Right lung (tissue), 10 donors: ENCODE measurements around the gene DYRK2. TPM values are rescaled to one million over a fixed set of nuclear protein-coding genes. Genes with fewer than 3 reads are reported as not detected.

Source experiments
- DNase-seq, 2 donors: peaks; one replicate each; pipeline ENCODE4 v3.0.0-alpha.2; 2013
- long read RNA-seq, 8 donors: transcript quantifications; one replicate each; lab custom pipeline, GENCODE V29; 2026
- polyA plus RNA-seq, 5 donors: library from polyadenylated mRNA; unstranded; fragments of 120-200 nt; gene quantifications; one replicate each; pipeline versions ENCODE4 v1.2.1 to v1.2.3, GENCODE V29; 2013; ENCODE audit warnings: inconsistent platforms in 1 of 5, low replicate concordance in 1 of 5; ENCODE audit not compliant: insufficient read length in 5 of 5, insufficient read depth in 1 of 5

Gene DYRK2
- 10 to 100 TPM; 17.9 to 24.1 (median 22.7) TPM for polyA plus RNA-seq
- long read RNA-seq, donor 1, full-length matches to known transcripts, result 18 of 30 reads
- long read RNA-seq, donor 1, partial matches to known transcripts, result 12 of 30 reads
- long read RNA-seq, donor 1, other reads (novel, unspliced or antisense), result 0 of 30 reads
- long read RNA-seq, donor 2, full-length matches to known transcripts, result 6 of 6 reads
- long read RNA-seq, donor 2, partial matches to known transcripts, result 0 of 6 reads
- long read RNA-seq, donor 2, other reads (novel, unspliced or antisense), result 0 of 6 reads
- long read RNA-seq, donor 3, full-length matches to known transcripts, result 6 of 6 reads
- long read RNA-seq, donor 3, partial matches to known transcripts, result 0 of 6 reads
- long read RNA-seq, donor 3, other reads (novel, unspliced or antisense), result 0 of 6 reads
- long read RNA-seq, donor 4, full-length matches to known transcripts, result 3 of 3 reads
- long read RNA-seq, donor 4, partial matches to known transcripts, result 0 of 3 reads
- long read RNA-seq, donor 4, other reads (novel, unspliced or antisense), result 0 of 3 reads
- long read RNA-seq, donor 5, full-length matches to known transcripts, result 13 of 13 reads
- long read RNA-seq, donor 5, partial matches to known transcripts, result 0 of 13 reads
- long read RNA-seq, donor 5, other reads (novel, unspliced or antisense), result 0 of 13 reads
- long read RNA-seq, donor 6, full-length matches to known transcripts, result 10 of 10 reads
- long read RNA-seq, donor 6, partial matches to known transcripts, result 0 of 10 reads
- long read RNA-seq, donor 6, other reads (novel, unspliced or antisense), result 0 of 10 reads
- long read RNA-seq, donor 7, full-length matches to known transcripts, result 9 of 9 reads
- long read RNA-seq, donor 7, partial matches to known transcripts, result 0 of 9 reads
- long read RNA-seq, donor 7, other reads (novel, unspliced or antisense), result 0 of 9 reads
- long read RNA-seq, donor 8, full-length matches to known transcripts, result 2 of 2 reads
- long read RNA-seq, donor 8, partial matches to known transcripts, result 0 of 2 reads
- long read RNA-seq, donor 8, other reads (novel, unspliced or antisense), result 0 of 2 reads

GRCh38 chr12:67648521-67649260 lies at the start of gene DYRK2:
Gene DYRK2, plus strand, starts transcription at chr12:67648745. Its CDS starts 389 bp downstream, at chr12:67649134.
- peak; percentile 88 to 89 for DNase-seq

DNA sequence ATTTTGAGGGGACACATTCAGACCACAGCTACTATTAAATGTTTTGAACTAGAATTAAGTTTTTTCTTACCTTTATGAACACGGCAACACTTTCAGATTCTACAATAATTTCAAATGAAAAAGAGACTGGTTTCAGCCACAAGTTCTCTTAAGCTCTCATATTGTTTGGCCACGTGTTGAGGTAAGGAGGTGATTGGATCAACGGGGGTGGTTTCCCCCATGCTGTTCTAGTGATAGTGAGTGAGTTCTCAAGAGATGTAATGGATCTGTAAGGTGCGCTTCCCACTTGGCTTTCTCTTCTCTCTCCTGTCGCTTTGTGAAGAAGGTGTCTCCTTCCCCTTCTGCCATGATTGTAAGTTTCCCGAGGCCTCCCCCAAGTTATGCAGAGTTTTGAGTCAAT lies 48.9 kb upstream of the DYRK2 start:
- no peak for DNase-seq

DNA sequence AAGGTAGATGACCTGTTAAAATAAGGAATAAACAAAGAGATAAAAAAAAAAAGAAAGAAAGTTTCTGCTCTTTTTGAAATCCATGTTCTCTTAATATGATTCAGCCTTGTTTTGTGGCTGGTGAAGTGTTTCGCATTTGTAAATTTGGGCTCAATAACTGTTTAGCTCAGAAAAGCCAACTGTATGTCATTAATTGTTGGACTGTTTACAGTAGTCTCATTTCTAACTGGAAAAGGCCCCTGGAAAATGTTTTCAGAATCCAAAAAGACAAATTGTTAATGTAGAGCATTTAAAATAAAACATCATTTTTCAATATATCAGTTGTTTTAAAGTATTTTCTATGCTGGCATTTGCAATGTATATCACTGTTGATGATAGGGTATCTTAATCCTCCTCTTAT lies 47.4 kb upstream of the DYRK2 start:
- DNase-seq, result no peak

GRCh38 chr12:67609226-67609870 lies 39.2 kb upstream of the DYRK2 start:
- no peak for DNase-seq

DNA sequence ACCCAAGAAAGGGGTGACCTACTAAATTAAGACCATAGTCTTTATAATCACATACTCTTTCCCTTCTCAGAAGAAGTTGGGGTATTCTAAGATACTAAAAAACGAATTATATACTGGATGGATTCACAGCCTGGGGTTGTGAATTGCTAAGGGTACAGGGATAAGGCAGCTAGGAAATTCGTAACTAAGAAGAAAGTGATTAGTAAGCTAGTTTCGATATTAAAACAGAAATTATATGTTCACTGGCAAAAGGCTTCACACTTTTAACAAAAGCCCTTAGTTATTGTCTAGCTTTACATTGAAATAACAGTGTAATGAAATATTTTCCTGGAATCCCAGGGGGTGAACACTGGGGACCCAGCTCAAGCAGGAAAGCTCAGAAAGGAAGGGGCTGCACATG lies 35.5 kb upstream of the DYRK2 start:
- DNase-seq, result no peak

DNA sequence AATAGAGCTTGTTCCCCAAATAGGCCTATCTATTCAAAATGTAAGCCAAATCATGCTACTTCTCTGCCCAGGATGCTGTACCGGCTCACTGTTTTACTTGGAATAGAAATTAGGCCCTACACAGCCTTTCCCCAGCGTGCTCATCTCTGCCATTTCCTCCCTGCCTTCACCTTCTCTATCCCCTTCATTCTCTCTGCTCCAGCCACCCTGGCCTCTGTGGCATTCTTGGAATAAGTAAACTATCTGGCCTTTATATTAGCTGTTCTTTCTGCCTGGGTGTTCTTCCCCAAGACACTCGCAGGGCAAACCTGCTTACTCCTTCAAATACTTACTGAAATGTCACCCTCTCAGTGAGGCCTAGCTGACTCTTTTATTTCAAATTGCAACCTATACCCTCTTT lies 30.9 kb upstream of the DYRK2 start:
- DNase-seq, result no peak

DNA sequence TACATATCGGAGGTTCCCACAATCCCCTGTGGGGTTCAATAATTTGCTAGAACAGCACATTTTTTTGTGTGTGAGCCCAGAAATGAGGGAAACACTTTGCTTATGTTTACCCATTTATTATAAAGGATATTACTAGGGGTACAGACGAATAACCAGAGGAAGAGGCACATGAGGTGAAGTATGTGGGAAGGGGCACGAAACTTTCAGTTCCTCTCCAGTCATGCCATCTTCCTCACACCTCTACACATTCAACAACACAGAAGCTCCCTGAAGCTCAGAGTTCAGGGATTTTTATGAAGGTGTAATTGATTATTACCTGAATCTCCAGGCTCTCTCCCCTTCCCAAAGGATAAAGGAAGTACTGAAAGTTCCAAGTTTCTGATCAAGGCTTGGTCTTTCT lies 30.2 kb upstream of the DYRK2 start:
- no peak for DNase-seq

DNA sequence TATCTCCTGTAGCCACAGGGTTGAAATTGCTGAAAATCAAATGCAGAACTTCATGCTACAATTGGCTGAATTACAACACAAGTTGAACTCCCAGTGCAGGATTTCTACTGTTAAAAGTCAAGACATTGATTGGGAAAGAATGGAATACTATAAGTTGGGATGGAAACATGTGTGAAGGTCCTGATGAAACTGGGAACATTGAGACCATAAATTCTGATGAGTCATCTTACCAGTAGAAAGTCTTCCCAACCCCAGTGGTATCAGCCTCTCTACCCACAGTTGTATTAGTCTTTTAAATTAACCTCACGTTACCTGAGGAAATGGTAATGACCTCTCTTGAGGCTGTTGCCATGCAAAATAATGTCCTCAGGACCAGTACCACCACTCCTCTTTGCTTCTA lies 27.4 kb upstream of the DYRK2 start:
- no peak for DNase-seq

DNA sequence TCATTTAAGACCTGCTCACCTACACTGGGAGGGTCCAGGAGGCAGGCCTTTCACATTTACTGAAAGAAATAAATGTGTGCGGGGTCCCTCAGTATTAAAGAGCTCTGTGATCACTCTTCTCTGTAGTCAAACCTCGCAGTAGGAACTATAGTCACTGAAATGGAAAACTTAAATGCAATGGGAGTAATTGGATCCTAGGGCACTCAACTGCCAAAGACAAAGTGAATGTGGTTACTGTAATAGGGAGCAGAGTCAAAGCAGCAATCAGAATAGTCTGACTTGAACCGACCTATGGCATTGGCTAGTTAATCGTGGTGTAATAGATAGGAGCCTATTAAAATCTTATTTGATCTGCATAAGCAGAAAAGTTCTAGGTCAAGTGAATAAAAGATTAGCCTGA lies 26.6 kb upstream of the DYRK2 start:
- no peak for DNase-seq

GRCh38 chr12:67623259-67623658 lies 25.3 kb upstream of the DYRK2 start:
- DNase-seq, result no peak

DNA sequence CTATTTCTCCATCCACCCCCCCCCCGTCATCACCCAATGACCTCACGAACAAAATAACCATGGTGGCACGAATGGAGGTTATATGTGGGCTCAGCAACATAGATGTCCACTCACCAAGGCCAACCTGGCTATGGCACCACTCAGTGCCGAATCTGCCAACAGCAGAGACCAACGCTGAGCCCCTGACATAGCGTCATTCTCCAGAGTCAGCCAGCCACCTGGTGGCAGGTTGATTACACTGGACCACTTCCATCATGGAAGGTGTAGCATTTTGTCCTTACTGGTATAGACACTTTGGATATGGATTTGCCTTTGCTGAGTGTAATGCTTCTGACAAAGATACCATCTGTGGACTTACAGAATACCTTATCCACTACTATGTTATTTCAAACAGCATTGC lies 24.2 kb upstream of the DYRK2 start:
- no peak for DNase-seq

GRCh38 chr12:67625004-67625403 lies 23.5 kb upstream of the DYRK2 start:
- DNase-seq, result no peak

GRCh38 chr12:67626156-67626555 lies 22.4 kb upstream of the DYRK2 start:
- DNase-seq, result no peak

DNA sequence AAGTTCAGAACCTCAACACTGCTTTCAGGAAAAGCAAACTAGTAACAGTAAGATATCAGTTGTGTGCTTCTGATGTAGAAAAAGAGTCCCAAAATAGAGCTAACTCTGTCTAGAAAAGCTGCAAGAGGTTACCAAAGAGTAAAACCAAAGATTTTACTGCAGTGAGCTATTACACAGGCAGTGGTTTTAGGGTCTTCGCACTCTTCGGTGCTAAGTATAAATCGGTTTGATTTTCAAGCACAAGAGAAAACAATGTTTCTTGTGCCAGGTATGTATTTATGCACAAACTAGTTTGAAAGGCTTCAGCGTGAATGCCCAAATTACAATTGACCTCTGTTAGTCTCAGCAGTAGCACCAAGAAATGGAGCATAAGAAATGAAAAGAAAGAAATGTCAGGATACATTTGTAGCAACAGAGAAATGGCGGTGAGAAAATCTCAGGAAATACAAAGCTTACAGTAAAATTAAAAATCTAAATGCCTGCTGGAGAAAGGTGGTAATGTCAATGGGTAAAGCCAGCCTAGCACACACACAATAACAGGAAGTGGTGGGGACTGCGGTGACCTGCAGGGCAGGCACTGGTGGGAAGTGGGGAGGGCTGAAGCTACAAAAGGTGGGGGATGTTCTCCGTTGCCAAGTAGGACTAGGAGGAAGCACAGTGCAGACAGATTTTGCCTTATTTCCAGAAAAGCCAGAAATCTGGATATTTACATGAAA lies 18.0 kb upstream of the DYRK2 start:
- DNase-seq, result no peak

DNA sequence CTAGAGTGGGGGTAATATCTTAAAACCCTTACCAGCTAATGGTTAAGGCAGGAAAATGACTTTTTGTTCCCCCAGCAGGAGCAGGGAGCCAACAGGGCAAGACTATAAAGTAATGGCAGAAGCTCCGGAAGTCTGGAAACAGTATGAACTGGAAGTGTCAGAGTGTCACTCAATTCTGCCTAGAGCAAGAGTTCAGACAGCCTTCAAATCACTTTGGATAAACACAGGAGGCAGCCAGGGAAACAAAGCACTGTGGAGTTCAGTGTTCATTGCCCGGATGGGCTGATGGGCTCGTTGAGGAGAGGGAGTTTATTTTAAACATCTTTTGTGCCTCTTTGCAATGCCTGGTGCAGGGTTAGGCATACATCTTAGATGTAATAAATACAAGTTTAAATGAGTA lies 16.5 kb upstream of the DYRK2 start:
- no peak for DNase-seq

- no peak for DNase-seq
Observed at GRCh38 chr12:67633024-67633610, 15.4 kb upstream of the DYRK2 start.

DNA sequence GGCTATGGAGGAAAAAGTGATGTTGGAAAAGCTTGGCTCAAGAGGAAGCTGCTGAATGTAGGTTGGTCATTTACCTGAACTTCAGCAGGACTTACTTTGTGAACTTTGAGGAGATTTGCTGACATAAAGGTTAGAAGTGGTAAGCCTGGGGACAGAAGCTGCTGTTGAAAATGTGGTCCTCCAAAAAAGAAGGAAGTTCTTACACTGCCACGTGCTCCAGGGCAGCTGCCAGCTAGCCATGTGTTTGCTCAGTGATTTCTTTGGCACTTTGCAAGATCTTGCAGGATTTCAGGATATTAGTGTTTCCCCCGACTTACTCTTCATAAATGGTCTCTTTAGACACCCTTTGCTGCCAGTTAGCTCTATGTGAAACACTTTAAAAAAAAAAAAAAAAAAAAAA lies 14.8 kb upstream of the DYRK2 start:
- DNase-seq, result no peak

DNA sequence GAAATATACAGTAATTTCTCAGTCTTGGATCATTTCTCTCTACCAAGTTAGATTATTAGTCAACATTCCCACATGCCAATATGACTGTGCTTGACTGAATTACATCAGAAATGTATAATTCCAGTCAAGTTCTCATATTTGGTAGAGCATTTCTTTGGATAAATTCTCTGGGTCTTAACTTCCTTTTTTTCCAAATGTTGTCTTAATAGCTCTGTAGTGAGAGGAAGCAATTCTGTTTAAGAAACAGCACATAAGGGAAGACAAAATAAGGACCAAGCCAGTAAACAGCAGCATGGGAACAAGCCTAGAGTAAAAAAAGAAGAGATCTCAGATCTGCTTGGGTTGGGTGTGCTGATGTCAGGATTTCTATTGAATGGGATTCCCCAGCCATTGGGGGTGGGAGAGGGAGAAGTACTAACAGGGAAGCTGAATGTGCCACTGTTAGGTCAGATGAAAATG lies 14.2 kb upstream of the DYRK2 start:
- no peak for DNase-seq

- no peak for DNase-seq
Observed at GRCh38 chr12:67637718-67638117, 10.8 kb upstream of the DYRK2 start.

GRCh38 chr12:67638694-67639093 lies 9.9 kb upstream of the DYRK2 start:
- DNase-seq, result no peak
